BLaER1 (cell line): Measurements from ENCODE around the gene ABCA6.

Experiments
- H3K27ac ChIP-seq: shearing (Covaris generic); formaldehyde crosslinking; 2 replicates; pipeline ENCODE4 v1.8.1; 2022
- H3K27me3 ChIP-seq: shearing (Covaris generic); formaldehyde crosslinking; 2 replicates; pipeline ENCODE4 v1.8.1; 2022
- H3K36me3 ChIP-seq: shearing (Covaris generic); formaldehyde crosslinking; 2 replicates; pipeline ENCODE4 v1.8.1; 2022
- H3K4me1 ChIP-seq: shearing (Covaris generic); formaldehyde crosslinking; 2 replicates; pipeline ENCODE4 v1.8.1; 2022
- H3K4me2 ChIP-seq: shearing (Covaris generic); formaldehyde crosslinking; 2 replicates; pipeline ENCODE4 v1.8.1; 2022
- H3K4me3 ChIP-seq: shearing (Covaris generic); formaldehyde crosslinking; 2 replicates; pipeline ENCODE4 v1.8.1; 2022
- H3K9ac ChIP-seq: shearing (Covaris generic); formaldehyde crosslinking; 2 replicates; pipeline ENCODE4 v1.8.1; 2022
- H3K9me3 ChIP-seq: shearing (Covaris generic); formaldehyde crosslinking; 2 replicates; pipeline ENCODE4 v1.8.1; 2022
- H4K20me1 ChIP-seq: shearing (Covaris generic); formaldehyde crosslinking; 2 replicates; pipeline ENCODE4 v1.8.1; 2022
- Cebpa-rat ChIP-seq: shearing (Covaris generic); IDR thresholded peaks from 2 replicates; pipeline ENCODE4 v1.8.1; 2022

The ABCA6 gene

DNA sequence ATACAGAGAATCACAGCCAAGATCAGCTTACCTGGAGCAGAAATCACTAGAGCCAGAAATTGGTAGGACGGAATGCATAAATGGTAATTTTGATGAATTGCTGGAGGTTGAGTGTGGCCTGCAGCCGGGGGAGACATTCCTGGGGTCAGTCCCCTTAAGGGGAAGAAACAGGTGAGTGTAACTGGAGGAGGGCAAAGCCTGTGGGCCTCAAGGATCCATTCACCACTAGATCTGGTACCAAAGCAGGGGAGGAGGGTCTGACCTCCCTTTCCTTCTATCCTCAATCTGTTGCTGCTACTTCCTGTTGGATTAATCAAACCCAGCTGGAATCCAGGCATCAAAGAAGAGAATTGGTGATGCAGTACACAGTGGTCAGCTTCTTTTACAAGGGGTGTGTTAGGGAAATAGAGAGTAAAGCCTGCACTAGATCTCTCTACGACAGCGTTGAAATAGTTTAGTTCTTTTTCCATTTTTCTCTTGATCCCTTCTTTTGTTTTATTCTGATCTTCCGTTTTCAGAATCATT is 72.4 kb downstream of the ABCA6 start:
- Histone ChIP-seq H3K4me1 (peaks cover 32% of the 10 kb centered on the region), H3K27me3 (no peaks in the 10 kb centered on the region)
- no peak for TF ChIP-seq Cebpa-rat

DNA sequence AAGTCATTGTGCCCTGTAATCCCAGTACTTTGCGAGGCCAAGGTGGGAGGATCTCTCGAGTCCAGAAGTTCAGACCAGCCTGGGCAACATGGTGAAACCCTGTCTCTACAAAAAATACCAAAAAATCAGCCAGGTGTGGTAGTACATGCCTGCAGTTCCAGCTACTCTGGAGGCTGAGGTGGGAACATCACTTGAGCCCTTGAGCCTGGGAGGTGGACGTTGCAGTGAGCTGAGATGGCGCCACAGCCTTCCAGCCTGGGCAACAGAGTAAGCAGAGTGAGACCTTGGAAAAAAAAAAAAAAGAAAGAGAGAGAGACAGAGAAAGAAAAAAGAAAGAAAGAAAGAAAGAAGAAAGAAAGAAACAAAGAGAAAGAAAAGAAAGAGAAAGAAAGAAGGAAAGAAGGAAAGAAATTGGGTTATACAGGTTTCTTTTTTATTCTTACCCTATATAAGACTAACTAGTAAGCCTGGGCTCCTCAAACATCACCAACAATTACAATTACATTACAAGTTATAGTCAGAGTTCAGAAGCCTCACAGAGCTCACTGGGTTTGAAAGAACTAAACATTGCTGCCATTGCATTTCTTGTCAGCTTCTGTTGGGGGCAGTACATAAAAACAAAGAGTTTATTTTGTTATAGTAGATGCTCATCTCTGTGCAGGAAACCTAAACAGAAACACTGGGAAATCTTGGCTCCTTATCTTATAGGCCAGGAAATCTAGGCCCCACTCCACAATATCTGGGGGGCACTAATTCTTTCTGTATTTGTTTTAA is 74.2 kb downstream of the ABCA6 start:
- H4K20me1 ChIP-seq: no peaks in the 10 kb centered on the region
- peaks cover 32% of the 10 kb centered on the region for H3K4me1 ChIP-seq
- no peaks in the 10 kb centered on the region for H3K27me3 ChIP-seq
- no peak for TF ChIP-seq Cebpa-rat
- H3K4me3 ChIP-seq: no peak overlapping the region
- no peak overlapping the region for H3K27ac ChIP-seq
- no peaks in the 10 kb centered on the region for H3K9me3 ChIP-seq
- no peaks in the 10 kb centered on the region for H3K36me3 ChIP-seq
- H3K4me2 ChIP-seq: no peak overlapping the region
- H3K9ac ChIP-seq: no peak overlapping the region

More for the DNA sequence above, 72.4 kb downstream of the ABCA6 start:
- no peak overlapping the region for H3K4me3 ChIP-seq
- H3K4me2 ChIP-seq: no peak overlapping the region
- H3K27ac ChIP-seq: no peak overlapping the region
- no peak overlapping the region for H3K9ac ChIP-seq
- H3K36me3 ChIP-seq: no peaks in the 10 kb centered on the region
- H3K9me3 ChIP-seq: no peaks in the 10 kb centered on the region
- no peaks in the 10 kb centered on the region for H4K20me1 ChIP-seq

DNA sequence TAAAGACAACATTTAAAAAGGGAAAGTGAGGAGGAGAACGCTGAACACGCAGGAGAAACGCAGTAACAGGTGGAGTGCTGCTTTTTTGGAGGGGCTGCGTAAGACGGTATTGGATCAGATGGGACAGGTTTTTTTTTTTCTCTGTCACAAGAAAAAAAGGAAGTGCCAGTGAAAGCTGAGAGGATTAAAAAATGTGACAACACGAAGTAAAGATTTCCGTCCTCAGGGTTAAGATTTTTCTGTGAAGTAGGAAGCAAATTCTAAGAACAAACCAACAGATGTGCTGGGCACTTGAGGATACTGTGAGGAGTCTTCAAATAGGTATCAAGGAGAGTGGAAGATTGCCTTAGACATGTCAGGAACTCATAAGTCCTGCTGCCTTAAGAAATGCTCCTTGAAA is 75.2 kb downstream of the ABCA6 start:
- no peak for TF ChIP-seq Cebpa-rat
- H3K36me3 ChIP-seq: no peaks in the 10 kb centered on the region
- peaks cover 41% of the 10 kb centered on the region for H3K4me1 ChIP-seq
- no peaks in the 10 kb centered on the region for H3K9me3 ChIP-seq
- H3K27ac ChIP-seq: no peak overlapping the region
- H3K27me3 ChIP-seq: no peaks in the 10 kb centered on the region
- no peaks in the 10 kb centered on the region for H4K20me1 ChIP-seq
- peak overlapping the region; percentile 20 for H3K4me2 ChIP-seq
- no peak overlapping the region for H3K4me3 ChIP-seq
- 0 out of 2 replicates have a peak overlapping the region, but pooled peaks have one; percentile 11 for H3K9ac ChIP-seq

DNA sequence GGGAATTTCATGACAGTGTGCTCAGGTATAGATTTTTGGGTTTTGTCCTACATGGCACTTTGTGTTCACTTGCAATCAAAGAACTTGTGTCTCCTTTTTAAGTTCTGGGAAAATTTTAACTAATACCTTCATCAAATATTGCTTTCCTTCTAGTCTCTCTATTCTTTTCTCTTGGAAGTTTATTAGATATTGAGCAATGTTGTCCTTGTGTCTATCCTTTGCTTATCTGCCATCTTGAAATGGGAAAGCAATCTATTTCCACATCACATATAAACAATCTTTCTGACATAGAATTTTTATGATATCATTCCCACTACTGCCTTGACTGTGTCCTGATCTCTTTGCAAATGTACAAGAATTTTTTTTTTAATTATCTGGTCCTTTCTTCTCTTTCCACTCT is 76.6 kb downstream of the ABCA6 start:
- Histone ChIP-seq H3K4me1 (peaks cover 44% of the 10 kb centered on the region), H3K27me3 (no peaks in the 10 kb centered on the region), H3K4me3 (no peak overlapping the region), H3K4me2 (no peak overlapping the region), H3K27ac (no peak overlapping the region), H3K36me3 (no peaks in the 10 kb centered on the region), H4K20me1 (no peaks in the 10 kb centered on the region), H3K9ac (no peak overlapping the region), H3K9me3 (no peaks in the 10 kb centered on the region)
- TF ChIP-seq Cebpa-rat: no peak

DNA sequence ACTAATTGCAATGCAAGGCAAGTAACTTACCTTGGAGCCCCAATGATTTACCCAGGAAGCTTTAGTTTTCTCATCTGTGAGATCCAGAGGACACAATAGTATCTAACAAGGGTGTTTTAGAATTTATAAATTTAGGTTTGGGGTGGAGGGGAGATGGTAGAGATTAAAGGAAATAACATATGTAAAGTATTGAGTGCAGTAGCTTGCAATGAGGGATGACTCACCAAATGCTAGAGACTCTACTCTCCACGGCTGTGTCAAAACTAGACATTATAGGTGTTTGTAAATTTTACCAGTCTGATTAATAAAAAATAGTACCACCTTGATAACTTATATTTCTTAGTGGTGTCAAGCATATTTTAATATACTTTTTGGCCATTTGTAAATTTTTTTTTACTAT is 77.2 kb downstream of the ABCA6 start:
- Histone ChIP-seq H3K4me3 (no peak overlapping the region), H4K20me1 (no peaks in the 10 kb centered on the region), H3K9ac (no peak overlapping the region), H3K4me2 (no peak overlapping the region), H3K27me3 (no peaks in the 10 kb centered on the region), H3K4me1 (peaks cover 50% of the 10 kb centered on the region), H3K9me3 (no peaks in the 10 kb centered on the region), H3K36me3 (no peaks in the 10 kb centered on the region), H3K27ac (no peak overlapping the region)
- TF ChIP-seq Cebpa-rat: no peak

DNA sequence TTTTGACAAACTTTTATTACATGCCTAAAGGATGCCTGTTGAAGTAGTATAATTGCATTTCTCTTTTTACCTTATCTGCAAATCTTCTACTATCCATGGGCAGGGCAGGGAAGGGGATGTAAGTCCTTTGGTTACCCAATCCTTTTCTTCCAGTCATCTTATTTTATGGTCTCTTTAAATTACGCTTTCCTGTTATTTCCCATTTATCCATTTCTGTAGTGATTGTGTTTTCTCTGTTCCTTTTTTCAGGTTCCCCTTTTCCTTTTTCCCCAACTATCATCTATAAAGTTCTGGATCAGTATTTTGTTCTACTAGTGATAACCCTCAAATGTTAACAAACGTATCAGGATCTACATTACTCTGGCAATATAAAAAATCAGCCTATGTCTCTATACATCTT is 77.7 kb downstream of the ABCA6 start:
- Histone ChIP-seq H3K9me3 (peaks cover 5% of the 10 kb centered on the region; the same call in 1 of the 2 replicates), H3K27me3 (no peaks in the 10 kb centered on the region), H3K27ac (no peak overlapping the region), H3K9ac (no peak overlapping the region), H3K4me1 (peaks cover 55% of the 10 kb centered on the region), H3K36me3 (no peaks in the 10 kb centered on the region), H3K4me3 (no peak overlapping the region), H3K4me2 (no peak overlapping the region), H4K20me1 (no peaks in the 10 kb centered on the region)
- TF ChIP-seq Cebpa-rat: no peak

DNA sequence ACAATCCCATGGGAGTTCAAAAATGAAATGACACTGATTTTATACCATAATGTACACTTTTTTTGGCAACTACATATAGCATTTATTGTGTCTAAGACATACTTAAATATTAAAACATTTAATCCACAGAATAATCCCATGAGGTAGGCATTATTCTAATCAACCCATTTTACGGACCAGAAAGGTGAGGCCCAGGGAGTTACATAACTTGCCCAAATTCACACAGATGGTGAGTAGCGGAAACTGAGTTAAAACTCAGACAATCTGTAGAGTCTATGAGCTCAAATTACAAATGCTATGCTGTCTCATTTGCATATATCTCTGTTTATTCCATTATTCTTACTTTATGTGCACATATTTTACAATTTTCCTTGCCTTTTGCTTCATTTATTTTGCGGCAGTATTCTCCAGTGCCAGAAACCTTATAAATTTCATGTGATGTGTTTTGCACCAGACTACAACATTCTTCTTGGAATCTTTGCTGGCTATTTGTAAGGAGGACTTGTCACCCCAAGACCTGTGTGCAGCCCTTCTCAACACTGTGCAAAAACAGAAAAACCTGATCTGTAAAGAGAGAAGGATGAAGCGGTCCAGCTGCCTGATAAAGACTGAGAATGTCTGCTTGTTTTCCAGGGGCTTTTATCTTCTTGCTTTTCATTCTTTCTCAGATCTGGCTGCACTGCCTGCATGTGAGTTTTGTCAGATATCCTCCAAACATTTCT is 78.7 kb downstream of the ABCA6 start:
- TF ChIP-seq Cebpa-rat: no peak
- H3K9ac ChIP-seq: no peak overlapping the region
- H3K4me3 ChIP-seq: no peak overlapping the region
- H3K9me3 ChIP-seq: peaks cover 14% of the 10 kb centered on the region
- H3K36me3 ChIP-seq: no peaks in the 10 kb centered on the region
- no peak overlapping the region for H3K4me2 ChIP-seq
- no peaks in the 10 kb centered on the region for H3K27me3 ChIP-seq
- H4K20me1 ChIP-seq: no peaks in the 10 kb centered on the region
- no peak overlapping the region for H3K27ac ChIP-seq
- peaks cover 48% of the 10 kb centered on the region for H3K4me1 ChIP-seq

DNA sequence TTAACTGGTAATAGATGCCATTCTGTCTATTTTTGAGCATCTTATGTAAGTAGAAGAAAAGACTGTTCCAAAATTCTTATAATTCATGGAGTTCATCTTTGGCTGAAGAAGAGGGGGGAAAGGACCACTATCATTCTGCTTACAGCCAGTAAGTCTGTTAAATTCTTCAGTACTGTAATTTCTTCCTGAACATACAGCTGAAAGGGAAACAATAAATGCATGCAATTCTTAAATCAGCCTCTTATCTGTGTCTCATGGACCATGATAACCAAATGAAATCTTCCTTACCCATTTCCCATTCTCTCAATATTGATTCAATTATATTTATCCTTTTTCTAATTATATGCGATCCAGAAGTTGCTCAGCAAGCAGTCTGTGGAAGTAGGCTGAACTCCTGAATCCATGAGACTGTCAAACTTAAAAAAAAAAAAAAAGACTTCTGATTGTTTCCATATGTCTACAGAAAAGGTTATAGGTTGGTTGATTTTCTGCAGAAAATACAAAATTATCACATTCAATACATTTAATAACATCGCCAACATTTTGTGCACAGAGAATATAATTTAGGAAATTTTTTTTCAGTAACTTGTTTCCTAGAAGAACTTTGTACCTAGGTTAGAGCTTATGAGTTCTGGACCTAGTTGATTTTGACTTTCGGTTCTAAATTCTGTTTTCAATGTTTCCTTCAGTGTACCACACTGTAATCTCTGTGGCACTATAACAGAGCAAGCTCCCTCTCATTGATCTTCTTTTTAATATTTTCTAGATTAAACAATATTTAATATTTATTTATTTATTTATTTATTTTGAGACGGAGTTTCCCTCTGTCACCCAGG is 79.8 kb downstream of the ABCA6 start:
- Histone ChIP-seq H3K27me3 (no peaks in the 10 kb centered on the region), H3K4me3 (no peak overlapping the region), H3K9ac (no peak overlapping the region; the same call in 1 of the 2 replicates), H3K4me1 (peaks cover 44% of the 10 kb centered on the region), H3K36me3 (no peaks in the 10 kb centered on the region), H3K9me3 (peaks cover 19% of the 10 kb centered on the region), H3K27ac (peak overlapping the region; percentile 70; the same call in 1 of the 2 replicates), H3K4me2 (peak overlapping the region; percentile 67), H4K20me1 (no peaks in the 10 kb centered on the region)
- TF ChIP-seq Cebpa-rat: no peak

DNA sequence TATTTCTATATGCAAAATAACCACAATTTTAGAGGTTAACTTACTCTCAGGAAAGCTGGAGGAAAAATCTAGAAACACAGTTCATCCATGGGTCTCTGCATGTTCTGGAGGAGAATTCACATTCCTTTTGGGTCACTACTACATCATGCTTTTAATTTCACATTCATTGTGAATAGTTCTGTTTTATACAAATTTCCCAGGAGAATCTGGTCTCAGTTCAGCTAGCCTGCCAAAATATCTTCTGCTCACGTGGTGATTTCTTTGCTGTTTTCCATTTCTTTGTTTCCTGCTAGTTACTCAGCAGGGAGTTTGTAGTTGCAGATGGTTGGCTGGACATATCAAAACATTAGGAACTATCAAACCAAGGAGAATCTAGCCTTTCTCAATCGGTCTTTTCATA is 80.9 kb downstream of the ABCA6 start, which contains the start of gene ABCA9:
Gene ABCA9, minus strand, starts transcription at position 106 of the 400 bp plus-strand sequence. CDS start 9,801 bp downstream, outside the sequence.
- Histone ChIP-seq H3K4me2 (peak within 1 kb of the TSS; percentile 67), H3K36me3 (no peaks in the 10 kb centered on the region), H3K9me3 (peaks cover 19% of the 10 kb centered on the region), H3K4me3 (no peak within 1 kb of the TSS; the same call in 1 of the 2 replicates), H4K20me1 (no peaks in the 10 kb centered on the region), H3K4me1 (peaks cover 37% of the 10 kb centered on the region), H3K9ac (peak within 1 kb of the TSS; percentile 47), H3K27me3 (no peaks in the 10 kb centered on the region), H3K27ac (peak within 1 kb of the TSS; percentile 70; the same call in 1 of the 2 replicates)
- TF ChIP-seq Cebpa-rat: no peak
